Placental epithelial cell (primary cell): ENCODE data around the gene TRAF3IP1. TPM values are rescaled to one million over a fixed set of nuclear protein-coding genes. Genes with fewer than 3 reads are reported as not detected.

Experiments
- small RNA-seq: library from RNA; depleted of rRNA; stranded (forward); fragments of <200 nt; gene quantifications from one replicate; pipeline ENCODE3, GENCODE V24; 2012
- total RNA-seq: library from RNA; depleted of rRNA; stranded (reverse); fragments of >200 nt; gene quantifications from 2 replicates; pipeline ENCODE4 v1.2.3, GENCODE V29; 2012

TRAF3IP1 gene, protein sequence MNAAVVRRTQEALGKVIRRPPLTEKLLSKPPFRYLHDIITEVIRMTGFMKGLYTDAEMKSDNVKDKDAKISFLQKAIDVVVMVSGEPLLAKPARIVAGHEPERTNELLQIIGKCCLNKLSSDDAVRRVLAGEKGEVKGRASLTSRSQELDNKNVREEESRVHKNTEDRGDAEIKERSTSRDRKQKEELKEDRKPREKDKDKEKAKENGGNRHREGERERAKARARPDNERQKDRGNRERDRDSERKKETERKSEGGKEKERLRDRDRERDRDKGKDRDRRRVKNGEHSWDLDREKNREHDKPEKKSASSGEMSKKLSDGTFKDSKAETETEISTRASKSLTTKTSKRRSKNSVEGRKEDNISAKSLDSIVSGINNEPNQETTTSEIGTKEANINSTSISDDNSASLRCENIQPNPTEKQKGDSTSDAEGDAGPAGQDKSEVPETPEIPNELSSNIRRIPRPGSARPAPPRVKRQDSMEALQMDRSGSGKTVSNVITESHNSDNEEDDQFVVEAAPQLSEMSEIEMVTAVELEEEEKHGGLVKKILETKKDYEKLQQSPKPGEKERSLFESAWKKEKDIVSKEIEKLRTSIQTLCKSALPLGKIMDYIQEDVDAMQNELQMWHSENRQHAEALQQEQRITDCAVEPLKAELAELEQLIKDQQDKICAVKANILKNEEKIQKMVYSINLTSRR
- 3.9 and 4.3 TPM in 2 replicates for total RNA-seq

DNA sequence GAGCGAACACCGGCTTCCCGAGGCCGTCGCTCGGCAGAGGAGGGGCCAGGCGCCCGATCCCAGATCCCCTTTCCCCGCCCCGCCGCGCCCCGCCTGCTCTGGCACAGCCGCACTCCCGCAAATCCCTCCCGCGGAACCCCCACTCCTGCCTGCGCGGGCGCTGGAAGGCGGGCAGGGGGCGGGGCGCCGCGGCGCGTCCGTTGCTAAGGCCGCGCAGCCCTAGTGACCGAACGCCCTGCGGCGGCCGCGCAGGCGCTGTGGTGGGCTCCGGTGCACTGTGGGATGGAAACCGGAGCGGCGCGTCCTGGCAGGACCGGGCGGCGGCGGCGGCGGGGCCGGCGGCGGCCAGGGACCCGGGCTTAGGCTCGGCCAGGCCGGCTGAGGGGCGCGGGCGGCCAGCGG, at the start of gene TRAF3IP1:
Gene TRAF3IP1 (plus strand): TSS at position 273 of the 402 bp plus-strand sequence. CDS start 145 bp downstream, outside the sequence.

DNA sequence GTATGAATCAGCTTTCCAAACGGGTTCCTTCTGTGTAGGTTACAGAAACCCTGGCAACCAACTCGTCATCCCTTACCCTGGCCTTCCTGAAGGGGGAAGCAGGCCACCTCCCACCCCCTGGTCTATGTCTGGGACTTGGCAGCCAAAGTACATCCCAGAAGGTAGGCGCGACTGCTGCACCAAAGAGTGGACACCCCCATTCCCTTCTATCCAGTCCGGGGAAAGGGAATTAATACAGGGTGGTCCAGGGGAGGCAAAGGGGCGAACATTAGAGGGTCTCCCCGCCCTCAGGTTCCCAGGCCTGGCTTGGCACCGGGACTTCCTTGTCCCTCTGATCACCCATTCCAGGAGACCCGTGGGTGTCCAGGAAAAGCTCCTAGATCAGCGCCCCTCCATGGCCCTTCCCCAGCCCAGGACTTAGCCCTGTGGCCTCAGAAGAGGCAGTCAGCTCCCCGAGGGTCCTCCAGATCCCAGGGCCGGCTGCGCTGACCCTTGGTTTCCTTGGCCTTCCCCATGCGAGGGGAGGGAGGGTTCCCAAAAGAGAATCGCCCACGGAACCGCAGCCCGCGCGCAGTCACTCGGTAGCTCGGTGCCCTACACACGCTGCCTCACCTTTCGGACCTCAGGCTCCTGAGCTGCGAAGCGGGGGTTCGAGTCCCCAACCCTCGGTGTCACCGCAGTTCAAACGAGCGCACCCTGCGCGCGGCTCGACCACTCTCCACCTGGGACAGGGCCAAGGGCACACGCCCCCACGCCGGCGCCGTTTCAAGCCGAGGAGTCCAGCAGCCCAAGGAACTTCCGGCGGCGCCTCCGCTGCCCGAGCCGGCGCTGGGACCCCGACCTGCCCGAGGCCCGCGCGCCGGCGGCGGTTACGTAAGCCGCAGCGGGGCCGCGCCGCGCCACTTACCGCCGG, 32.3 kb upstream of the TRAF3IP1 start, which contains the start of gene PER2:
Gene PER2 (minus strand): TSS at position 874 of the 913 bp plus-strand sequence. CDS start 10,674 bp downstream, outside the sequence.

DNA sequence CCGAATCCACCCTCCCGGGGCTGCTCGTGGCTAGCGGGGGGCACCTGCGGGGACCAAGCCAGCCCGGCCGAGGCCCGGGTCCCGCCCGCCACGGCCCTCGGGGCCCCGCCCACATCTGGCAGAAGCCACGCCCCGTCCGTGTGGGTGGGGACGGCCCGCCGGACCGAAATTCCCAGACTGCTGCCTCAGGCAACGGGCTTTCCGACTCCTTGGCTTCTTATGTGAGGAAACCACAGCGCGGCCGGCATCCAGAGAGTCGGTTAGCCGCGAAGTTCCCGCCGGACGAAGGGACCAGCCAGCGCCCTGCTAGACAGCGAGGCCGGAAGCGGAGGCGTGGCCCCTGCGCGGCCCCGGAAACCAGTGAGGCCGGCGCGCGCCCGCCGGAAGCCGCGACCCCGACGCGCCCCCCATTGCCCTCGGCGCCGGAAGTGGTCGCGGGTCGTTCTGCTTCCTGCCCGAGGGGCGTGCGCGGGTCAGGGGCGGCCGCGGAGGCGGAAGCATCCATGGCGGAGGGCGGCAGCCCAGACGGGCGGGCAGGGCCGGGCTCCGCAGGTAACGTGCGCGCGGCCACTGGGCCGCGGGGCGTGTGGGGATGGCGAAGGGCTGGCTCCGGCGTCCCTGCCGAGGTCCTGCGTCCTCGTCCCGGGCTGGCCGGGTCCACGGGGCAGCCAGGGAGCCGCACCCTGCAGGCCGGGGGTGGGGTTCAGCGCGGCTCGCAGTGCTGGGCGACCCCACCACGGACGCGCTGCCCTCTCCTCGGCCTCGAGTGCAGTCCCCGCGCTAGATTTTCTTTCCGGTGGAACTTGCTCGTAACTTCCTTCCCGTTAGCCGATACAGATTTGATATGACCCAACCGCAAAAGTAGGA, 106.5 kb downstream of the TRAF3IP1 start, which contains the start of gene ASB1:
Gene ASB1 (plus strand): TSS at position 360 of the 867 bp plus-strand sequence. CDS start 144 bp downstream, at position 504.

Small RNA genes within 50 kb of the gene (small RNA-seq; reads per million reads assigned to genes)
- not detected for gene RNU6-234P

Other genes starting within 250 kb of the TRAF3IP1 start
- 0.87 and 7.5 TPM in 2 replicates for gene ESPNL, start 220.2 kb upstream of the TRAF3IP1 start, total RNA-seq
- gene KLHL30, start 181.8 kb upstream of the TRAF3IP1 start, total RNA-seq = not detected in 2 replicates
- gene ERFE, start 161.5 kb upstream of the TRAF3IP1 start, total RNA-seq = not detected in 2 replicates
- 13.2 and 23.6 TPM in 2 replicates for gene ILKAP, start 116.8 kb upstream of the TRAF3IP1 start, total RNA-seq
- gene HES6, start 80.5 kb upstream of the TRAF3IP1 start, total RNA-seq = 1.5 and 1.6 TPM in 2 replicates
- gene PER2, start 31.9 kb upstream of the TRAF3IP1 start, total RNA-seq = 4.3 and 5.9 TPM in 2 replicates
- 14.9 and 26.5 TPM in 2 replicates for gene ASB1, start 106.4 kb downstream of the TRAF3IP1 start, total RNA-seq